DOHH2 (cell line): ENCODE measurements around the gene NABP1.

Source experiments
- H3F3A ChIP-seq: fragments of 200-600 bp; sonication (generic), shearing (Covaris generic); 2 replicates; pipeline ENCODE4 v1.6.0; 2016; ENCODE audit warnings: antibody characterized with exemption, mild to moderate bottlenecking; ENCODE audit not compliant: control insufficient read depth, insufficient read depth
- H3K27ac ChIP-seq: fragments of 200-600 bp; sonication (generic); 2 replicates; pipeline ENCODE4 v1.5.1; 2014; ENCODE audit warnings: low read depth, mild to moderate bottlenecking, low read length, moderate library complexity
- H3K27me3 ChIP-seq: fragments of 200-600 bp; sonication (generic); 2 replicates; pipeline ENCODE4 v1.6.1; 2014; ENCODE audit warnings: mild to moderate bottlenecking, low read length, mixed read lengths; ENCODE audit not compliant: control insufficient read depth
- H3K36me3 ChIP-seq: fragments of 200-600 bp; sonication (generic); 2 replicates; pipeline ENCODE4 v1.6.1; 2014; ENCODE audit warnings: mild to moderate bottlenecking, low read length, moderate library complexity, mixed read lengths; ENCODE audit not compliant: control insufficient read depth
- H3K4me1 ChIP-seq: fragments of 200-600 bp; sonication (generic); 2 replicates; pipeline ENCODE4 v1.6.1; 2014; ENCODE audit warnings: mild to moderate bottlenecking, low read length, mixed read lengths; ENCODE audit not compliant: control insufficient read depth
- H3K4me2 ChIP-seq: fragments of 200-600 bp; sonication (generic); 2 replicates; pipeline ENCODE4 v1.6.0; 2014; ENCODE audit warnings: mild to moderate bottlenecking, low read length, moderate library complexity
- H3K4me3 ChIP-seq: fragments of 200-600 bp; sonication (generic); 2 replicates; pipeline ENCODE4 v1.5.1; 2014; ENCODE audit warnings: mild to moderate bottlenecking, low read length, mixed read lengths
- H3K79me2 ChIP-seq: fragments of 200-600 bp; sonication (generic); 2 replicates; pipeline ENCODE4 v1.6.1; 2014; ENCODE audit warnings: mild to moderate bottlenecking, low read length, mixed read lengths; ENCODE audit not compliant: control insufficient read depth
- H3K9me2 ChIP-seq: fragments of 200-600 bp; sonication (generic); replicated peaks from 2 replicates; pipeline ENCODE4 v1.6.1; 2014; ENCODE audit warnings: mild to moderate bottlenecking, low read length, mixed read lengths; ENCODE audit not compliant: control insufficient read depth
- H3K9me3 ChIP-seq: fragments of 200-600 bp; sonication (generic); 2 replicates; pipeline ENCODE4 v1.6.1; 2014; ENCODE audit warnings: antibody characterized with exemption, low read length, mixed read lengths; ENCODE audit not compliant: control insufficient read depth, insufficient read depth
- H4K20me1 ChIP-seq: fragments of 200-600 bp; sonication (generic); 2 replicates; pipeline ENCODE4 v1.6.0; 2014; ENCODE audit warnings: low read depth, mild to moderate bottlenecking, antibody characterized with exemption, low read length, moderate library complexity; ENCODE audit not compliant: control insufficient read depth, insufficient read depth
- EZH2phosphoT487 ChIP-seq: fragments of 200-600 bp; sonication (generic); IDR thresholded peaks from 2 replicates; pipeline ENCODE4 v1.6.1; 2017; ENCODE audit warnings: borderline replicate concordance, mild to moderate bottlenecking, antibody characterized with exemption, low read length, moderate library complexity, mixed read lengths
- TF ChIP-seq, protein P1 (sequence below): fragments of 200-600 bp; sonication (generic); IDR thresholded peaks from one replicate; pipeline ENCODE4 v1.5.1; 2014; ENCODE audit warnings: antibody characterized with exemption, mild to moderate bottlenecking, low read depth, low read length; ENCODE audit not compliant: poor library complexity, severe bottlenecking

NABP1 gene

DNA sequence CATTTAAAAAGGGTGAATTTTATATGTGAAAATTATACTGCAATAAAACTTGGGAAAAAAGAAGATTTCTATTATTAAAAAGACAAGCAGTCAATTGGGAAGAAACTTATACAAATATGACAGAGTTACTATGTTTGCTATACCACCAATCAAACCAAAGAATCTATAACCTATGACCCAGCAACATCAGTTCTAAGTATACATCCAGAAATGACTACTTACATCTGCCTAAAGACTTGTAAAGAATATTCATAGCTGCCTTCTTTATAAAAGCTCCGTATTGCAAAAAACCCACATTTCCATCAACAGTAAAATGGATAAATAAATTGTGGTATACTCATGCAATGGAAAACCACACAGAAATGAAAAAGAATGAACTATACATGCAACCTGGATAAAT is 32.9 kb upstream of the NABP1 start:
- no peaks in the 10 kb centered on the region for H3K9me2 ChIP-seq
- H4K20me1 ChIP-seq: no peaks in the 10 kb centered on the region
- H3K4me2 ChIP-seq: no peak overlapping the region
- H3K4me1 ChIP-seq: no peaks in the 10 kb centered on the region
- H3K9me3 ChIP-seq: no peaks in the 10 kb centered on the region
- no peak overlapping the region for H3K27ac ChIP-seq
- H3K36me3 ChIP-seq: no peaks in the 10 kb centered on the region
- no peak overlapping the region for H3K4me3 ChIP-seq
- TF ChIP-seq, protein P1, sequence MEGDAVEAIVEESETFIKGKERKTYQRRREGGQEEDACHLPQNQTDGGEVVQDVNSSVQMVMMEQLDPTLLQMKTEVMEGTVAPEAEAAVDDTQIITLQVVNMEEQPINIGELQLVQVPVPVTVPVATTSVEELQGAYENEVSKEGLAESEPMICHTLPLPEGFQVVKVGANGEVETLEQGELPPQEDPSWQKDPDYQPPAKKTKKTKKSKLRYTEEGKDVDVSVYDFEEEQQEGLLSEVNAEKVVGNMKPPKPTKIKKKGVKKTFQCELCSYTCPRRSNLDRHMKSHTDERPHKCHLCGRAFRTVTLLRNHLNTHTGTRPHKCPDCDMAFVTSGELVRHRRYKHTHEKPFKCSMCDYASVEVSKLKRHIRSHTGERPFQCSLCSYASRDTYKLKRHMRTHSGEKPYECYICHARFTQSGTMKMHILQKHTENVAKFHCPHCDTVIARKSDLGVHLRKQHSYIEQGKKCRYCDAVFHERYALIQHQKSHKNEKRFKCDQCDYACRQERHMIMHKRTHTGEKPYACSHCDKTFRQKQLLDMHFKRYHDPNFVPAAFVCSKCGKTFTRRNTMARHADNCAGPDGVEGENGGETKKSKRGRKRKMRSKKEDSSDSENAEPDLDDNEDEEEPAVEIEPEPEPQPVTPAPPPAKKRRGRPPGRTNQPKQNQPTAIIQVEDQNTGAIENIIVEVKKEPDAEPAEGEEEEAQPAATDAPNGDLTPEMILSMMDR: no peak
- no peak for TF ChIP-seq EZH2phosphoT487
- H3K27me3 ChIP-seq: no peaks in the 10 kb centered on the region
- H3K79me2 ChIP-seq: no peaks in the 10 kb centered on the region
- H3F3A ChIP-seq: no peaks in the 10 kb centered on the region

DNA sequence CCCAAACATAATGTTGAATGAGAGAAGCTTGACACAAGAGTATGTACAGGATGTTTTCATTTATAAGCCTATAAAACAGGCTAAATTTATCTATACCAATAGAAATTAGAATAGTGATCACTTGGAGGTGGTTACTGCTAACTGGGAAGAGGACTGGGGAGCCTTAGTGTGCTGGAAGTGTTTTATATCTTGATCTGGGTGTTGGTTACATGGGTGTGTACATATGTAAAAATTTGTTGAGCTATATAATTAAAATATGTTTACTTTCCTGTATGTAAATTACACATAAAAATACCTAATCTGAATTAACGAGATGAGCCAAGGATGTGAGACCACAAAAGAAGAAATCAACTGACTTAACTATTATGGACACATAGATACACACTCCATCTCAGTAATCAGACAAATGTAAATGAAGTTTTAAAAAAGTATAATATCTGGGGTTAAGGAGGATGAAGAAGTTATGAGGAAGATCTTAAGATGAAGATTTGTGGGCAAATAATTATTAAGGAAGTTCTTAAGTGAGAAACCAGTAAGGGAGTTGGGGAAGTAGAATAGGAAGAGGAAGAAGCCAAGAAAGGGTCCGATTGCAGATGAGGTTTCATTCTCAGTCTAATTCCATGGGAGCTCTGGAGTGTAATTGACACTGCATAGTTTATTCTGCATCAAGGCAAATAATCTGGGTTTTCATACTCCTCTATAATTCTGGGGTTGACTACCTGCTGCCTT is 32.3 kb upstream of the NABP1 start:
- TF ChIP-seq, protein P1: no peak
- no peak for TF ChIP-seq EZH2phosphoT487
- Histone ChIP-seq H3K27me3 (no peaks in the 10 kb centered on the region), H4K20me1 (no peaks in the 10 kb centered on the region), H3K4me2 (no peak overlapping the region), H3K79me2 (no peaks in the 10 kb centered on the region), H3K4me3 (no peak overlapping the region), H3K9me2 (no peaks in the 10 kb centered on the region), H3K4me1 (no peaks in the 10 kb centered on the region), H3K27ac (no peak overlapping the region), H3K36me3 (no peaks in the 10 kb centered on the region), H3K9me3 (no peaks in the 10 kb centered on the region), H3F3A (no peaks in the 10 kb centered on the region)

DNA sequence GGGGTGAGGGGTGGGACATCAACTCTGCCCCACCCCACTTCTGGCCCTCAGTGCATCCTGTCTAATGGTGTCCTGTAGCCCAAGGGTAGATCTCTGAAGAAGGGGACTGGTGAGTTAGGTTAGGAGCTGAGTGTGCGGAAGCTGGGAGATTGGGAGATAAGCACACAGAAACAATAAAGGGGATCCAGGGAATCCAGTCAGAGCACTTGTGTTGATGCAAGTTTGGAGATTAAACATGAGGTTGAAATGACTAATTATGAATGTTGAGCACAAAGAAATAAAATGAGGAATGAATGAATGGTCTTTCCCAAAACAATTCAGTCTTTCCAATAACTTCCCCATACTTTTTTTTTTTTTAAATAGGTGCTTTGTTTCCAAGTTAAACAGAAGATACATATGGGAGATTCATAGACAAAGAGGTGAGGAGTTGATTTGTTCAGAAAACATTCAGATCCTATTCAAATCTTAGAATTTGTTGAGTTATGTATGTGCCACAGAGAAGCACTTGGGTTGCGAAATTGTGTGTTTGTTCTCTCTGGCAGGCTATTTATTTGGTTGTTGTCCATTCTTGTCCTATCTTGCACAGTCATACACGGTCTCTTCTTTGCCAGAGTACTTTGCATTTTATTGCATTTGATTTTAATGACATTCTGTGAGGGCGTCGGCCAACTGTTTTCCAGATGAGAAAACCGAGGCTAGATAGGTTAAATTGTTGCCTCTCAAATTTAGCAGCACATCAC is 31.6 kb upstream of the NABP1 start:
- no peak overlapping the region for H3K27ac ChIP-seq
- no peaks in the 10 kb centered on the region for H3K4me1 ChIP-seq
- no peak overlapping the region for H3K4me2 ChIP-seq
- H3K27me3 ChIP-seq: no peaks in the 10 kb centered on the region
- H3F3A ChIP-seq: no peaks in the 10 kb centered on the region
- H3K9me2 ChIP-seq: no peaks in the 10 kb centered on the region
- TF ChIP-seq EZH2phosphoT487: no peak
- TF ChIP-seq, protein P1: no peak
- no peaks in the 10 kb centered on the region for H3K79me2 ChIP-seq
- H4K20me1 ChIP-seq: no peaks in the 10 kb centered on the region
- no peak overlapping the region for H3K4me3 ChIP-seq
- H3K9me3 ChIP-seq: no peaks in the 10 kb centered on the region
- H3K36me3 ChIP-seq: no peaks in the 10 kb centered on the region
